Body of pancreas (tissue), 4 donors: Measurements from ENCODE around the gene TYRO3. TPM values are rescaled to one million over a fixed set of nuclear protein-coding genes. Genes with fewer than 3 reads are reported as not detected.

Source experiments
- ATAC-seq: fragments of 150-250 bp; one replicate; pipeline ENCODE4 v1.9.1; 2016
- DNase-seq, 4 donors: peaks; one replicate each; pipeline ENCODE4 v3.0.0-alpha.2; 2019
- H3K27ac ChIP-seq, 4 donors: fragments of 200-600 bp; sonication (generic); 1 replicate in 3 of 4; 2 replicates in 1 of 4; pipeline versions ENCODE4 v1.5.1 to v1.6.1; 2016 to 2019; ENCODE audit warnings: mild to moderate bottlenecking in 1 of 4, mixed read lengths in 1 of 4, moderate library complexity in 1 of 4
- H3K27me3 ChIP-seq, 2 donors: fragments of 200-600 bp; sonication (generic); one replicate each; pipeline ENCODE4 v1.6.0; 2016; ENCODE audit warnings: mild to moderate bottlenecking in 1 of 2
- H3K36me3 ChIP-seq, 2 donors: fragments of 200-600 bp; sonication (generic); replicated peaks in 1 of 2; 2 replicates each; pipeline ENCODE4 v1.5.1; 2016; ENCODE audit warnings: low read depth in 2 of 2; ENCODE audit not compliant: insufficient read depth in 1 of 2
- H3K4me1 ChIP-seq: fragments of 200-600 bp; sonication (generic); one replicate; pipeline ENCODE4 v1.6.0; 2016
- H3K4me3 ChIP-seq, 2 donors: fragments of 200-600 bp; sonication (generic); 1 replicate in 1 of 2; 2 replicates in 1 of 2; pipeline ENCODE4 v1.5.1; 2016 to 2019
- H3K9me3 ChIP-seq, 3 donors: fragments of 200-600 bp; sonication (generic); 1 replicate in 2 of 3; 2 replicates in 1 of 3; pipeline ENCODE4 v1.5.1; 2016
- CTCF ChIP-seq, 7 experiments: fragments of 450-650 bp in 4 of 7; fragments of 200-600 bp in 3 of 7; sonication (generic) in 3 of 7; IDR thresholded peaks; one replicate each; pipeline ENCODE4 v1.5.1; 2016 to 2019; ENCODE audit warnings: antibody characterized with exemption in 7 of 7
- POLR2A ChIP-seq, 3 donors: fragments of 450-650 bp; IDR thresholded peaks; one replicate each; pipeline ENCODE4 v1.6.1; 2016; ENCODE audit warnings: antibody characterized with exemption in 3 of 3, mild to moderate bottlenecking in 2 of 3
- WGBS, 2 donors: methylation state at CpG; one replicate each; pipeline ENCODE4 v1.1.5; 2017; 5-methylcytosine and 5-hydroxymethylcytosine counted together
- intact Hi-C: fragments of 100-400 bp; cut with DNase I; formaldehyde crosslinking; loops from one replicate; pipeline ENCODE4 v1.15.1; 2023
- total RNA-seq, 2 donors: library from RNA; depleted of rRNA; stranded (reverse); fragments of >200 nt; gene quantifications; one replicate each; pipeline ENCODE4 v1.1.0, GENCODE V29; 2016

The TYRO3 gene
- total RNA-seq, 2 donors from 2014 or later = 10.9 to 12.5 TPM

GRCh38 chr15:41520636-41521035, 38.4 kb upstream of the TYRO3 start:
- no peak for TF ChIP-seq POLR2A (IDR thresholded peaks at IDR 0.05)
- TF ChIP-seq CTCF (IDR thresholded peaks at IDR 0.05) = no peak
- H3K27me3 ChIP-seq = no peaks in the 10 kb centered on the region
- no peaks in the 10 kb centered on the region for H3K9me3 ChIP-seq
- ATAC-seq = no peak
- DNase-seq = no peak
- no peak overlapping the region for H3K27ac ChIP-seq
- H3K4me1 ChIP-seq = no peaks in the 10 kb centered on the region
- H3K36me3 ChIP-seq = no peaks in the 10 kb centered on the region
- 93% methylated on average over 17 of the region's 17 CpGs; no CpG with 5 or more reads in 1 of the 2 donors for WGBS, 2 donors
- intact Hi-C loops = no loop called here
- no peak overlapping the region for H3K4me3 ChIP-seq

GRCh38 chr15:41521614-41522013, 37.4 kb upstream of the TYRO3 start:
- Histone ChIP-seq H3K4me1 (no peaks in the 10 kb centered on the region), H3K36me3 (peaks cover 0 to 4% of the 10 kb centered on the region in 2 donors), H3K4me3 (no peak overlapping the region), H3K9me3 (no peaks in the 10 kb centered on the region), H3K27me3 (no peaks in the 10 kb centered on the region), H3K27ac (no peak overlapping the region)
- intact Hi-C loops = no loop called here
- ATAC-seq (no peak), DNase-seq (no peak)
- TF ChIP-seq CTCF (IDR thresholded peaks at IDR 0.05) = no peak
- WGBS, 2 donors = 79 to 84% methylated on average over 9 of the region's 9 CpGs

GRCh38 chr15:41523097-41523496, 35.9 kb upstream of the TYRO3 start:
- Histone ChIP-seq H3K4me1 (no peaks in the 10 kb centered on the region), H3K27ac (no peak overlapping the region), H3K36me3 (peaks cover 0 to 14% of the 10 kb centered on the region in 2 donors), H3K27me3 (no peaks in the 10 kb centered on the region), H3K4me3 (no peak overlapping the region), H3K9me3 (no peaks in the 10 kb centered on the region)
- no peak for DNase-seq
- intact Hi-C loops = no loop called here
- TF ChIP-seq CTCF (IDR thresholded peaks at IDR 0.05) (no peak), POLR2A (IDR thresholded peaks at IDR 0.05) (no peak)
- 90 to 96% methylated on average over 2 to 5 of the region's 5 CpGs for WGBS, 2 donors
- ATAC-seq = no peak

- Histone ChIP-seq H3K4me3 (no peak overlapping the region), H3K27ac (no peak overlapping the region), H3K9me3 (no peaks in the 10 kb centered on the region), H3K36me3 (peaks cover 4 to 42% of the 10 kb centered on the region in 2 donors), H3K4me1 (no peaks in the 10 kb centered on the region), H3K27me3 (no peaks in the 10 kb centered on the region)
- intact Hi-C loops = no loop called here
- TF ChIP-seq POLR2A (IDR thresholded peaks at IDR 0.05) = no peak
- TF ChIP-seq CTCF (IDR thresholded peaks at IDR 0.05) = no peak
- 82 to 94% methylated on average over 6 of the region's 6 CpGs for WGBS, 2 donors
- DNase-seq (no peak), ATAC-seq (no peak)
Observed at GRCh38 chr15:41530363-41530956, 28.6 kb upstream of the TYRO3 start.

- no peak for DNase-seq
- ATAC-seq = no peak
- intact Hi-C loops = no loop called here
- WGBS, 2 donors = 100% methylated on average over 1 of the region's 1 CpG
- no peak overlapping the region for H3K4me3 ChIP-seq
- no peaks in the 10 kb centered on the region for H3K27me3 ChIP-seq
- H3K27ac ChIP-seq = no peak overlapping the region
- peaks cover 0 to 20% of the 10 kb centered on the region in 2 donors for H3K36me3 ChIP-seq
- TF ChIP-seq POLR2A (IDR thresholded peaks at IDR 0.05) (no peak), CTCF (IDR thresholded peaks at IDR 0.05) (no peak)
- H3K4me1 ChIP-seq = no peaks in the 10 kb centered on the region
- no peaks in the 10 kb centered on the region for H3K9me3 ChIP-seq
Observed at GRCh38 chr15:41535544-41535943, 23.5 kb upstream of the TYRO3 start.
